Measurements from ENCODE around the gene LOXL4.

Gene LOXL4

GRCh38 chr10:98261436-98262277, 6.3 kb downstream of the LOXL4 start:
- DNase-seq = no peak
- no peak for TF ChIP-seq CTCF (IDR thresholded peaks at IDR 0.05)
- no peaks in the 10 kb centered on the region for H3K9me3 Mint-ChIP-seq
- no peak overlapping the region for H3K4me3 Mint-ChIP-seq
- H3K4me1 Mint-ChIP-seq = peaks cover 32% of the 10 kb centered on the region
- H3K36me3 Mint-ChIP-seq (ENCODE audit: low read depth) = no peaks in the 10 kb centered on the region
- no peaks in the 10 kb centered on the region for H3K27me3 Mint-ChIP-seq (ENCODE audit: low read depth, poor library complexity)
- H3K27ac Mint-ChIP-seq = no peak overlapping the region

- H3K27ac Mint-ChIP-seq = peak overlapping the region; percentile 90
- H3K9me3 Mint-ChIP-seq = no peaks in the 10 kb centered on the region
- H3K4me1 Mint-ChIP-seq = peaks cover 32% of the 10 kb centered on the region
- no peak for DNase-seq
- H3K36me3 Mint-ChIP-seq (ENCODE audit: low read depth) = no peaks in the 10 kb centered on the region
- H3K4me3 Mint-ChIP-seq = no peak overlapping the region
- no peak for TF ChIP-seq CTCF (IDR thresholded peaks at IDR 0.05)
- no peaks in the 10 kb centered on the region for H3K27me3 Mint-ChIP-seq (ENCODE audit: low read depth, poor library complexity)
Measured at GRCh38 chr10:98260752-98261151, 7.2 kb downstream of the LOXL4 start.

GRCh38 chr10:98260350-98260749, 7.6 kb downstream of the LOXL4 start:
- Mint-ChIP-seq H3K27ac (peak overlapping the region; percentile 90), H3K4me3 (no peak overlapping the region)

GRCh38 chr10:98259606-98260315, 8.2 kb downstream of the LOXL4 start:
- no peak for DNase-seq
- no peaks in the 10 kb centered on the region for H3K9me3 Mint-ChIP-seq
- no peaks in the 10 kb centered on the region for H3K36me3 Mint-ChIP-seq (ENCODE audit: low read depth)
- no peaks in the 10 kb centered on the region for H3K27me3 Mint-ChIP-seq (ENCODE audit: low read depth, poor library complexity)
- no peak for TF ChIP-seq CTCF (IDR thresholded peaks at IDR 0.05)
- H3K4me3 Mint-ChIP-seq = no peak overlapping the region
- peak overlapping the region; percentile 30 for H3K27ac Mint-ChIP-seq
- peaks cover 30% of the 10 kb centered on the region for H3K4me1 Mint-ChIP-seq

More at GRCh38 chr10:98260350-98260749, 7.6 kb downstream of the LOXL4 start:
- no peak for DNase-seq
- H3K27me3 Mint-ChIP-seq (ENCODE audit: low read depth, poor library complexity) = no peaks in the 10 kb centered on the region
- no peaks in the 10 kb centered on the region for H3K36me3 Mint-ChIP-seq (ENCODE audit: low read depth)
- H3K4me1 Mint-ChIP-seq = peaks cover 30% of the 10 kb centered on the region
- H3K9me3 Mint-ChIP-seq = no peaks in the 10 kb centered on the region
- TF ChIP-seq CTCF (IDR thresholded peaks at IDR 0.05) = no peak

GRCh38 chr10:98258683-98259454, 9.1 kb downstream of the LOXL4 start:
- no peak overlapping the region for H3K4me3 Mint-ChIP-seq
- H3K36me3 Mint-ChIP-seq (ENCODE audit: low read depth) = no peaks in the 10 kb centered on the region
- peaks cover 32% of the 10 kb centered on the region for H3K4me1 Mint-ChIP-seq
- TF ChIP-seq CTCF (IDR thresholded peaks at IDR 0.05) = no peak
- no peak for DNase-seq
- no peaks in the 10 kb centered on the region for H3K27me3 Mint-ChIP-seq (ENCODE audit: low read depth, poor library complexity)
- peak overlapping the region; percentile 30 for H3K27ac Mint-ChIP-seq
- no peaks in the 10 kb centered on the region for H3K9me3 Mint-ChIP-seq

Measured in nephron progenitor cell (in vitro differentiated cells).